Measurements from ENCODE around the gene TENM4.

DNA sequence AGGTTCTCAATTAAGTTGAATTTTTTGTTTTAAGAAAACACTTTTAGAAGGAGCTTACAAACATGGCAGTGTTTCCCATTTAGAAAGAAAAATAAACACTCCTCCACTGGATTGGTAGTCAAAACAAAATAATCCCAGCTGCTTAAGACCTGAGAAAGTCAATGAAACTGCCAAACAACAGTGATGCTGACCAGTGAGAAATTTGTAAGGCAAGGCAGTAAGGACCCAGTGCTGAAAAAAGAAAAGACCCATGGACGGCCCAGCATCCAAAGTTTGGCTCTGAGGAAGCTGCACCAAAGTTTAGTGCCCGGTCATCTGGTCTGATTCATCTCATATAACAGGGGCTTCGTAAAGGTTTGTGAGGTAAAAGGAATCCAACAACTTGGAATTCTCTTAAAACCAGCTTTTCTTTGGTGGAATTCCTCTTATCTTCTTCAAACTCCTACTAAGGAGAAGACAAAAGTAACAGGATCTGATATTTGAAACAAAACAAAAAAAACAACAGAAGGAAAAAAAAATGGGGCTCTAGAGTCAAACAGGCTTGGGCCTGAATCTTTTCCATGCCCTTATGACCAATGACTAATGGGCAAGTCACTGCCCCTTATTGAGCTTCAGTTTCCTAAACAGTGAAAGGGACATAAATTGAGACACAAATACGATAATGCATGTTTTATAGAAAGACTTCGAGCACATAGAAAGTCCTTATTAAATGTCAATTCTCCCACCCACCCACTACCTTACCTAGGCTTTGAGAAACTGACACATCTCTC lies 483.2 kb downstream of the TENM4 start:
- TF ChIP-seq, protein P1, sequence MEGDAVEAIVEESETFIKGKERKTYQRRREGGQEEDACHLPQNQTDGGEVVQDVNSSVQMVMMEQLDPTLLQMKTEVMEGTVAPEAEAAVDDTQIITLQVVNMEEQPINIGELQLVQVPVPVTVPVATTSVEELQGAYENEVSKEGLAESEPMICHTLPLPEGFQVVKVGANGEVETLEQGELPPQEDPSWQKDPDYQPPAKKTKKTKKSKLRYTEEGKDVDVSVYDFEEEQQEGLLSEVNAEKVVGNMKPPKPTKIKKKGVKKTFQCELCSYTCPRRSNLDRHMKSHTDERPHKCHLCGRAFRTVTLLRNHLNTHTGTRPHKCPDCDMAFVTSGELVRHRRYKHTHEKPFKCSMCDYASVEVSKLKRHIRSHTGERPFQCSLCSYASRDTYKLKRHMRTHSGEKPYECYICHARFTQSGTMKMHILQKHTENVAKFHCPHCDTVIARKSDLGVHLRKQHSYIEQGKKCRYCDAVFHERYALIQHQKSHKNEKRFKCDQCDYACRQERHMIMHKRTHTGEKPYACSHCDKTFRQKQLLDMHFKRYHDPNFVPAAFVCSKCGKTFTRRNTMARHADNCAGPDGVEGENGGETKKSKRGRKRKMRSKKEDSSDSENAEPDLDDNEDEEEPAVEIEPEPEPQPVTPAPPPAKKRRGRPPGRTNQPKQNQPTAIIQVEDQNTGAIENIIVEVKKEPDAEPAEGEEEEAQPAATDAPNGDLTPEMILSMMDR (IDR thresholded peaks at IDR 0.05), result no peak
- no peak for TF ChIP-seq POLR2A (IDR thresholded peaks at IDR 0.05)
